ENCODE data around the gene CLPSL2. TPM values are rescaled to one million over a fixed set of nuclear protein-coding genes. Genes with fewer than 3 reads are reported as not detected.
A peak's percentile ranks its signal among the peaks of the same experiment; 100 is the strongest.

CLPSL2 gene
- total RNA-seq, 1 donor from 2014 or later, result not detected

DNA sequence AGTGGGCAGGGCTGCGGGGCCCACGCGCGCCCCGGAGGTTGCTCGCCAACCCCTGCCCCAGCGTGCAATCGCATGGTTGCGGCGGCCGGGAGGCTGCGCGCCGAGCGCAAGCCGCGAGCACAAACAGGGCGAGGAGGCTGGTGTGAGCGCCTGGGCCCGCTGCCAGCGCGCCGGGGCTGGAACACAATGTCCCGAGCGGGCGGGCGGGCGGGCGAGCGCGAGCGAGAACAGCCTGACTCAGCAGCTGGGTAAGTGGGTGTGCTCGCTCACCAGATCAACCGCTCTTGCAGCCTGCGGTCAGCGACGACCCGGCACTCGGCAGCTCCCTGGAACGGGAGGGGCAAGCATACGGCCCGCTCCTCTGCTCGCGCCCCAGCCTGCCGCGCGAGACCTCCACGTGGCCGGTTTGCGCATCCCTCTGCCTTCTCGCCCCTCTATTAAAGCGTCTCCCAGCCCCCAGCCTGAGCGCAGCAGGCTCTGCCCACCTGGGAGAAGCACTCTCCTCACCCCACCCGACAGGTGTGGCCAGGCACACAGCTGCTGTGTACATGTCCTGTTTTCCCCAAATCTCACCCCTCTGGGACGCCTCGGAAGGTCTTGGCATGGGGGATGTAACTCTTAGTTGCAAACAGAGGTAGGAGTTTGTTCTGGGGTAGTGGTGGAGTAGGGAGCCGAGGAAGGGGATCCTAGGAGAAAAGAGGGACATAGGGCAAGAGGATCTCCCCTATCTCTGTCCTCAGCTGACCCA lies 48.3 kb upstream of the CLPSL2 start:
- TF ChIP-seq, protein P1, sequence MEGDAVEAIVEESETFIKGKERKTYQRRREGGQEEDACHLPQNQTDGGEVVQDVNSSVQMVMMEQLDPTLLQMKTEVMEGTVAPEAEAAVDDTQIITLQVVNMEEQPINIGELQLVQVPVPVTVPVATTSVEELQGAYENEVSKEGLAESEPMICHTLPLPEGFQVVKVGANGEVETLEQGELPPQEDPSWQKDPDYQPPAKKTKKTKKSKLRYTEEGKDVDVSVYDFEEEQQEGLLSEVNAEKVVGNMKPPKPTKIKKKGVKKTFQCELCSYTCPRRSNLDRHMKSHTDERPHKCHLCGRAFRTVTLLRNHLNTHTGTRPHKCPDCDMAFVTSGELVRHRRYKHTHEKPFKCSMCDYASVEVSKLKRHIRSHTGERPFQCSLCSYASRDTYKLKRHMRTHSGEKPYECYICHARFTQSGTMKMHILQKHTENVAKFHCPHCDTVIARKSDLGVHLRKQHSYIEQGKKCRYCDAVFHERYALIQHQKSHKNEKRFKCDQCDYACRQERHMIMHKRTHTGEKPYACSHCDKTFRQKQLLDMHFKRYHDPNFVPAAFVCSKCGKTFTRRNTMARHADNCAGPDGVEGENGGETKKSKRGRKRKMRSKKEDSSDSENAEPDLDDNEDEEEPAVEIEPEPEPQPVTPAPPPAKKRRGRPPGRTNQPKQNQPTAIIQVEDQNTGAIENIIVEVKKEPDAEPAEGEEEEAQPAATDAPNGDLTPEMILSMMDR (IDR thresholded peaks at IDR 0.05; ENCODE audit: insufficient read depth, low read depth, low read length), result no peak
- no peak for TF ChIP-seq EZH2 (IDR thresholded peaks at IDR 0.05; ENCODE audit: insufficient read depth, low read length)
- Mint-ChIP-seq H3K4me3 (ENCODE audit: unreplicated experiment) (peak overlapping the region; percentile 75), H3K9me3 (ENCODE audit: unreplicated experiment) (no peaks in the 10 kb centered on the region), H3K4me1 (ENCODE audit: low read depth, unreplicated experiment) (peaks cover 32% of the 10 kb centered on the region), H3K27me3 (ENCODE audit: low read depth, unreplicated experiment) (peaks cover 27% of the 10 kb centered on the region), H3K27ac (ENCODE audit: unreplicated experiment) (peak overlapping the region; percentile 84), H3K36me3 (ENCODE audit: low read depth, unreplicated experiment) (no peaks in the 10 kb centered on the region)
- H3K4me1 ChIP-seq (ENCODE audit: insufficient read depth, low read length), result peaks cover 36% of the 10 kb centered on the region
- H3K27ac ChIP-seq (ENCODE audit: low read depth, low read length), result peak overlapping the region; percentile 43
- no peaks in the 10 kb centered on the region for H3K79me2 ChIP-seq (ENCODE audit: insufficient read depth, low read length)
- H3K27me3 ChIP-seq (ENCODE audit: insufficient read depth, low read length), result no peaks in the 10 kb centered on the region
- no peaks in the 10 kb centered on the region for H4K20me1 ChIP-seq (ENCODE audit: insufficient read depth, low read length)
- peak overlapping the region; percentile 63 for H3K4me3 ChIP-seq (ENCODE audit: insufficient read depth, low read depth, low read length)
- FAIRE-seq (no peak), DNase-seq (ENCODE audit: low read depth) (peak; percentile 92)
- H3K4me2 ChIP-seq (ENCODE audit: low read length), result peak overlapping the region; percentile 97
- no peaks in the 10 kb centered on the region for H3K36me3 ChIP-seq (ENCODE audit: insufficient read depth, low read length)
- peak overlapping the region; percentile 93 for H2AFZ ChIP-seq (ENCODE audit: low read depth, low read length)
- H3K9me3 ChIP-seq (ENCODE audit: insufficient read depth, low read depth, low read length), result no peaks in the 10 kb centered on the region
- H3K9ac ChIP-seq (ENCODE audit: low read length), result peak overlapping the region; percentile 73

DNA sequence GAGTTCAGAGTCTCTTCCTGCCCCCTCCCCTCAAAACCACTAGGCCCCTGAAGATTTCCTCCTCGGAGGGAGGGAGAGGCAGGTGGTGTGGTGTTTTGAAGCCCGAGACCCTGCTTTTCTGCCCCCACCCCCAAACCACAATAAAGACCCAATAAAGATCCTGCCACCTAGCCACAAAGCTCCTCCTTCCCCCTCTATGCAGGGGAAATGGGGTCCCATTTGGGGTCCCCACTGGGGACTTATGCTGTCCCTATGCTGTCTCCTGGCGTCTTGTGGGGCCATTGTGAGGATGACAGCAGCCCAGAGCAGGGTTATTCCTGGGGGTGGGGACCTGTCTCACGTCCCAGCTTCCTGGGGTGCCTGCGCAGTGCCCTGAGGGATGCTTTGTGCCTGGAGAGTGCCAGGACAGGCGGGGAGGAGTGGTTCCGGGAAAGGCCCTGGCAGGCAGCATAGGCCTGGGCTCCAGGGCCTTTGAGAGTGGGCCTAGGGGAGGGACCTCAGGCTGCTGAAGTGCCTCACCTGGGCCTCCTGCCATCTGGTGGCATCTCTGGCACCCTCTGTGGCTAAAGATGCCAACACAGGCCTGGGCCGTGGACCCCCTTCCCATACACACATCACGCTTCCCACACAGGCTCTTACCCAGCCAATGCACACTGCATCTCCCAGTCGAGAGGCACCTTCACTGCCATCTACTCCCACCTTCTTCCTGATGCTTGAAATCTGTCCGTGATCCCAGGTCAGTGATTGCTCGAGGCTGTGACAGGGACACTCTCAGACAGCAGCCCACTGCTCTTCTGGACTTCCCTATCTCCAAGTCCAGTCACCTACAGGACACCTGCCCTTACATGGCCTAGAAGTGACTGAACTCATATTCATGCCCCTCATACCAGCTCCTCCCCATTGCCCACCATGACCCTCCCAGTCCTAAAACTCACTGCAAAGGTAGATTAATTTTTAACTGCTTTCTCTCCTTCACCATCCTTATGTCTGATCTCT lies 47.4 kb upstream of the CLPSL2 start:
- TF ChIP-seq, protein P1 (IDR thresholded peaks at IDR 0.05; ENCODE audit: insufficient read depth, low read depth, low read length), result no peak
- TF ChIP-seq EZH2 (IDR thresholded peaks at IDR 0.05; ENCODE audit: insufficient read depth, low read length), result no peak
- Mint-ChIP-seq H3K27me3 (ENCODE audit: low read depth, unreplicated experiment) (peaks cover 27% of the 10 kb centered on the region), H3K4me3 (ENCODE audit: unreplicated experiment) (peak overlapping the region; percentile 75), H3K4me1 (ENCODE audit: low read depth, unreplicated experiment) (peaks cover 32% of the 10 kb centered on the region), H3K36me3 (ENCODE audit: low read depth, unreplicated experiment) (no peaks in the 10 kb centered on the region), H3K9me3 (ENCODE audit: unreplicated experiment) (no peaks in the 10 kb centered on the region), H3K27ac (ENCODE audit: unreplicated experiment) (no peak overlapping the region)
- Histone ChIP-seq H3K27me3 (ENCODE audit: insufficient read depth, low read length) (no peaks in the 10 kb centered on the region), H3K36me3 (ENCODE audit: insufficient read depth, low read length) (no peaks in the 10 kb centered on the region), H3K9me3 (ENCODE audit: insufficient read depth, low read depth, low read length) (no peaks in the 10 kb centered on the region), H3K4me2 (ENCODE audit: low read length) (peak overlapping the region; percentile 97), H3K9ac (ENCODE audit: low read length) (peak overlapping the region; percentile 73), H3K4me1 (ENCODE audit: insufficient read depth, low read length) (peaks cover 36% of the 10 kb centered on the region), H2AFZ (ENCODE audit: low read depth, low read length) (no peak overlapping the region), H3K4me3 (ENCODE audit: insufficient read depth, low read depth, low read length) (no peak overlapping the region), H4K20me1 (ENCODE audit: insufficient read depth, low read length) (no peaks in the 10 kb centered on the region), H3K27ac (ENCODE audit: low read depth, low read length) (no peak overlapping the region), H3K79me2 (ENCODE audit: insufficient read depth, low read length) (no peaks in the 10 kb centered on the region)
- FAIRE-seq (no peak), DNase-seq (ENCODE audit: low read depth) (no peak)

Data from astrocyte (in vitro differentiated cells and primary cell).